SK-N-MC (cell line): ENCODE measurements around the gene GMCL2.

Experiments
- EZH2 ChIP-seq: fragments of 200-600 bp; sonication (generic); IDR thresholded peaks from one replicate; pipeline ENCODE4 v1.6.1; 2017; ENCODE audit warnings: antibody characterized with exemption
- POLR2AphosphoS5 ChIP-seq: IDR thresholded peaks from 2 replicates; pipeline ENCODE4 v1.6.1; 2012; ENCODE audit warnings: mild to moderate bottlenecking, low read depth, low read length, borderline replicate concordance

DNA sequence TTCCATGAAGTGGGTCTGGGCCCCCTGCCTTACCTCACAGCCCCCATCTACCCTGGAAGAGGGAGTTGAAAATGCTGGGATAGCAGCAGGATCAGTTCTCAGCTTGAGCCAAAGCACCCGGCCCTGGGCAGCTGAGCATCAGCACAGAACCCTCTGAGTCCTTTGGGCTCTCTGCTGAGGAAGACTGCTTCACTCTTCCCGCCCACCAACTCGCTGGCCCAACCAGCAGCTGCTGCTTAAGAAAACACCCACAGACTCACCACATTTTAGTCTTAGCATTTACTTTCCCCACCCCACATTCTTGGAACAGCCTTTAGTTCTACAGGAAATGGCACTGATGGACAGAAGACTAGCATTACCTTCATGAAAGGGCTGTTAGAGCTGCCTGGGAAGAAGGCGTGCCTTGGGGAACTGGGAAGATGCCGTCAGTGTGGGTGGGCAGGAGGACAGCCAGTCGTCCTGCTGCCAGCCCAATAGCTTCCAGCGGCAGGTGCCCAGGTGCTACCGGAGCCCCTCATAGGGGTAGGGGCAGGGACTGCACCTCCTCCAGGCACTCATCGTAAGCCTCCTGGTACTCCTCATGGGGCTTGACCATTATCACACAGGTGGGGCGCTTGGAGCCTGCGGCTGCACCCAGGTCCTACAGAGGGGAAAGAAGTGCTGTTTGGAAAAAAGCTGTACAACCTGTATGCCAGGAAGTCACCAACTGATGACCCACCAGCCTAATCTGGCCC lies 37.8 kb downstream of the GMCL2 start:
- TF ChIP-seq POLR2AphosphoS5 (no peak; the same call in 1 of the 2 replicates), EZH2 (no peak)
